Measurements from ENCODE around the gene SPPL3.

SPPL3 gene

GRCh38 chr12:120862664-120863063 is 41.5 kb downstream of the SPPL3 start:
- no peak overlapping the region for H3K4me3 ChIP-seq (ENCODE audit: low read depth, low read length)
- TF ChIP-seq CTCF (IDR thresholded peaks at IDR 0.05; ENCODE audit: low read depth, low read length), result no peak

DNA sequence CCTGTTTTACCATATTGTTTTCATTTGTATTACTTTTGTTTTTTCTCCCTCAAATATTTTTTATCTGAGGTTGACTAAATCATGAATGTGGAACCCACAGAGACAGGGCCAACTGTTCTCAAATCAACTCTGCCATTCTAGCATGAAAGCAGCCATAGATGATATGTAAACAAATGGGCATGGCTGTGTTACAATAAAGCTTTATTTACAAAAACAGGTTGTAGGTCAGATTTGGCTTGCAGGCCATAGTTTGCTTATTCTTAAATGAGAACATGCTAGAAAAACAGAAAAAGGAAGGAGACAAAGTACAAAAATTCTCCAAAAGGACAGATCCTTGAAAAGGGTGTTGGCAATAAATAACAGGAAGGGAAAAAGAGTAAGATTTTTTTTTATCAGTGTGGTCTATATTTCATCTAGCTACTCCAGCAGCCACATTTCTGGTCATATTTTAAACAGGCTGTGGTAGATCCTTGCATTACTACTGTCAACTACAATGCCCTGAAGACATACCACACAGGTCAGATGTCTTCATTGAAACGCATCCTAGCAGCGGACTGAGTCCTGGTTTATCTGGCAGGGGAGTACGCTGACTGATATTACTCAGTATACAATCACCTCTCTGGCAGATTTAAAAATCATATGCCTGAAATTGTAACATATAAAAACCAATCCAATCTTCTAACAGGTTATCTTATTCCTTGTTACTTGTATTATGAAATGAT is 42.9 kb downstream of the SPPL3 start:
- no peak overlapping the region for H3K4me3 ChIP-seq (ENCODE audit: low read depth, low read length)
- no peak for TF ChIP-seq CTCF (IDR thresholded peaks at IDR 0.05; ENCODE audit: low read depth, low read length)

- H3K4me3 ChIP-seq (ENCODE audit: low read depth, low read length), result no peak overlapping the region
- TF ChIP-seq CTCF (IDR thresholded peaks at IDR 0.05; ENCODE audit: low read depth, low read length), result no peak
Observed at GRCh38 chr12:120858306-120859088, 45.7 kb downstream of the SPPL3 start.

DNA sequence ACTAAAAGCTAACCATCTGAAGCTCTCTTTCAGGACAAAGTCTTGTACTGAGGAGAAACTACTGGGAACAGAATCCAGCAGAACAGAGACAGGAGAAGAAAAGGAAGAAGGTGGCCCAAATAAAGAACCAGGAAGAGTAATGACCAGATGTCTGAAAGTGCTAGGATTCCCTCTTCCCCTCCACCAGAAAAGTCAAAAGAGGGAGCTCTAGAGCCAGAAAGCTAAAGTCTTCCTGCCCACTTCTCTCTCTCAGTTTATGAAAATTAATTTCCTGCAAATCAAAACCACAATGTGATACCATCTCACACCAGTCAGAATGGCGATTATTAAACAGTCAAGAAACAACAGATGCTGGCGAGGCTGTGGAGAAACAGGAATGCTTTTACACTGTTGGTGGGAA is 47.2 kb downstream of the SPPL3 start:
- no peak overlapping the region for H3K4me3 ChIP-seq (ENCODE audit: low read depth, low read length)
- TF ChIP-seq CTCF (IDR thresholded peaks at IDR 0.05; ENCODE audit: low read depth, low read length), result peak; percentile 13; the same call in 1 of the 2 replicates

- no peak overlapping the region for H3K4me3 ChIP-seq (ENCODE audit: low read depth, low read length)
- TF ChIP-seq CTCF (IDR thresholded peaks at IDR 0.05; ENCODE audit: low read depth, low read length), result no peak
Observed at GRCh38 chr12:120855823-120856588, 48.2 kb downstream of the SPPL3 start.

- no peak for TF ChIP-seq CTCF (IDR thresholded peaks at IDR 0.05; ENCODE audit: low read depth, low read length)
- no peak overlapping the region for H3K4me3 ChIP-seq (ENCODE audit: low read depth, low read length)
Observed at GRCh38 chr12:120854804-120855203, 49.4 kb downstream of the SPPL3 start.
